GM21723 (cell line): Measurements from ENCODE around the gene PDSS2.

Source experiments
- ATAC-seq: cut with Tn5 transposase; IDR thresholded peaks from one replicate; pipeline ENCODE4 v1.9.1; 2021; ENCODE audit warnings: mild to moderate bottlenecking, moderate library complexity; ENCODE audit not compliant: unreplicated experiment

The PDSS2 gene

DNA sequence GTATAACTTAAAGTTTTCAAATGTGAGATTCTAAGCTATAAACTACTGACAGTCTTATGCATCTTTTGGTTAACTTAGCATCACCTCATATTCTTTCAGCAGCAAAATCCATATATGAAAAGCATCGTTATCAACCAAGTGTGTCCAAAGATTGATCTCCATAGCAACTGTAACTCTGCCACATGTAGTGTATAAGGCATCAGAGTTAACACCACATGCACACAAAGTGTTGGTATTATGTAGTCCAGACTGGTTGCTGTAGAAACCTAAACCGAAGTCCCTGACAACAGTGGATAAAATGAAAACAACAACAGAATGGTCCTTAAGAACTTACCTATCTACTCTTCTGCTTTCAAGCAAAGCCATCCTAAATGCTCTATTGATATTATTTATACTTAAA is 39.6 kb downstream of the PDSS2 start:
- ATAC-seq = no peak

DNA sequence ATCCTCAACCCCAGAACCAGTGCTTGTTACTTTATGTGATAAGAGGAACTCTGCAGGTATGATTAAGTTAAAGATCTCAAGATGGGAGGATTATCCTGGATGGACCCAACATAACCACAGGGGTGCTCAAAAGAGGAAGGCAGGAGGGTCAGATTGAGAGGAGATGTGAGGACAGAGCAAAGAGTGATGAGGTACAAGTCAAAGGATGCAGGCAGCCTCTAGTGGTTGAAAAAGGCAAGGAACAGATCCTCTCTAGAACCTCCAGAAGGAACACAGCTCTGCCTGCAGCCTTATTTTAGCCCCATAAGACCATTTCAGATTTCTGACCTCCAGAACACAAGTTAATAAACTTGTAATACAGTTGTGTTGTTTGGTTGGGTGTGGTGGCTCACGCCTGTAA is 41.2 kb downstream of the PDSS2 start:
- no peak for ATAC-seq

GRCh38 chr6:107416145-107416544 is 43.2 kb downstream of the PDSS2 start:
- ATAC-seq = no peak

DNA sequence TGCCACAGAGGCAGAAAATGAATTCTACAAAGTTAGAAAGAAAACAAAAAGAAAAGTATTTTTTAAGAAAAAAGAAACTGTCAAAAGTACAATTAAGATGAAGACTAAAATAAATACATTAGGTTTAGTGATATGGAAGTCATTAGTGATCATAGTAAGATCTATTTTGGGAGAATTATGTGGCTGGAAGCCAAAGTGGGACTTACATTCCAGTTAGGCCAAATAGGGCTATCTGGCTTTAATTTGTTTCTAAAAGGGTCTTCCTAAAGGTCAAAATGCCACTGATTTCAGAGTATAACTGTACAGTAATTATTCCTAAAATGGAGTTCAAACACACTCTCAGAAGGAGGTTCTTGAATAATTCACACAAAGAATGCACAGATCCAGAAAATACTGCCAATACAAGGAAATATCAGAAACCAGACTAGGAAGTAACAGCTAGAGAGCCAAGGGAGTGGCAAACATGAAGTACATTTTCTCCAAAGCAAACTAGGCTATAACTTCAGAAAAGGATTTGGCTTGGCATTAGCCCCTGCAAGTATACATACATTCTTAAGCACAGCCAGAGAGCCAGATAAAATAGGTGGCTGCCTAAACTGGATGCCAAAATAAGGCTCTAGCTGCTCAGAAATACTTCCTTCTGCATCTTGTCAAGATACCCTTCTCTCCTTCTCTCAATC is 45.3 kb downstream of the PDSS2 start:
- ATAC-seq = no peak

GRCh38 chr6:107411161-107411560 is 48.2 kb downstream of the PDSS2 start:
- ATAC-seq = no peak

DNA sequence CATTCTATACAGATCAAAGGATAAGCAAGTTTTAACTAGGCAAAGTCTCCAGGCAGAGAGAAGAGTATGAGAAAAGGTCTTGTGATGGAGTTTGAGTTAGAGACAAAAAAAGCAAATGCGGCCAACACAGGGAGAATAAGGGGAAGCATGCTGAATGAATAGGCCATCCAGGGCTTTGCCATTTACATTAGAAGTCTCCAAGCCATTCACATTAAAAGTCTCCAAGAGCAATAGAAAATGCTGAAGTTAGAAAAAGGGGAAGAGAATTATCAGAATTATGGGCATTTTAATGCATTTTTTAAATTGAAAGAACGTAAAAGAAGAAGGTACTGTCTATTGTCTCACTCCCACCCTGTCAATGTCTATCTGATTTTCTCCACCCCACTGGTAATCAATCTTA is 49.4 kb downstream of the PDSS2 start:
- no peak for ATAC-seq

- ATAC-seq = no peak
These were observed 50.6 kb downstream of the PDSS2 start for GRCh38 chr6:107408714-107409113.

- no peak for ATAC-seq
These were observed 54.4 kb downstream of the PDSS2 start for GRCh38 chr6:107405002-107405401.

- ATAC-seq = no peak
These were observed 56.8 kb downstream of the PDSS2 start for GRCh38 chr6:107402533-107402932.

DNA sequence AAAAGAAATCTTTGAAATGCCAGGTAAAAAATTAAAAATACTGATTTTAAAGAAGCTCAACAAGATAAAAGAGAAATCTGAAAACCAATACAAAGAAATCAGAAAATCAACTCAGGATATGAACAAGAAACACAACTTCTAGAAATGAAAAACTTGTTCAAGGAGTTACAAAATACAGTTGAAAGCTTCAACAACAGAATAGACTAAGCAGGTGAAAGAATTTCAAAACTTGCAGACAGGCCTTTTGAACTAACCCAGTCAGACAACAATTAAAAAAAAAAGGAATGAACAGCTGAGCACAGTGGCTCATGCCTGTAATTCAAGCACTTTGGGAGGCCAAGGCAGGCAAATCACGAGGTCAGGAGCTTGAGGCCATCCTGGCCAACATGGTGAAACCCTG is 57.8 kb downstream of the PDSS2 start:
- ATAC-seq = no peak

GRCh38 chr6:107400616-107401147 is 58.7 kb downstream of the PDSS2 start:
- no peak for ATAC-seq

DNA sequence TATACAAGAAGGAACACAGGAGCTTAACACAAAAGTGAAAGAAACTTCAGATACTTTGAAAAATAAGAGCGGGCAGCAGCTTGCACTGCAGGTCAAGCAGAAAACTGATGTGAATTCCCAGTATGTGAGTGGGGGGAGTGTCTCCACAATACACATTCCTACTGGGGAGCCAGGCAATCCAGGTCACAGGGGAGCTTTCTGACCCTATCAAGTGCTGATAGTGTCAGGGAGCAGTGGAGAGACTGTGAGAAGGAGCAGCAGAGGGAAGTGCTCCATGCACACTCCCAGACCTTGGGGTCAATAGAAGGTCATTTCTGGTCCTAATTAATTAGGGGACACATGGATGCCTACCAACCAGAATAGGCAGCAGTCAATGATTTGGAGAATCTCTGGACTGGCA is 59.4 kb downstream of the PDSS2 start:
- no peak for ATAC-seq

- ATAC-seq = no peak
These were observed 61.4 kb downstream of the PDSS2 start for GRCh38 chr6:107398001-107398400.

DNA sequence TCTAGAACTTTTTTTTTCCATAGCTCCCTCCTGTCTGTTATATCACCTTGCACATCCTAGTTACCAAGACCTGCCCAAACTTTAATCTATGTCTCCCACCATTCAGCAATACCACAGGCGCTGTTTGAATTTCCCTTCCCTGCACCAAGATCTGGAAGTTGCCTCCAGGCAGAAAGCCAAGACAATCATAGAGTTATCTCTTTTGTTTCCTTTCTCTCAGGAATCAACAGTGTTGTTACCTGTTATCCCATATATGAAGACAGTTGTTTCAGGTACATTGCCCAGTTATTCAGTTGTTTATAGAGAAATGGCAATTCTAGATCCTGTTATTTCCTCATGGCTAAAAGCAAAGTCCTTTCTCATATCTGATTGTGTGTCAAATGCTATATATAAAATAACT is 63.2 kb downstream of the PDSS2 start:
- ATAC-seq = no peak

- no peak for ATAC-seq
These were observed 67.3 kb downstream of the PDSS2 start for GRCh38 chr6:107392069-107392468.

- no peak for ATAC-seq
These were observed 68.5 kb downstream of the PDSS2 start for GRCh38 chr6:107390685-107391435.

GRCh38 chr6:107390056-107390455 is 69.3 kb downstream of the PDSS2 start:
- no peak for ATAC-seq

GRCh38 chr6:107386904-107387303 is 72.5 kb downstream of the PDSS2 start:
- ATAC-seq = no peak

DNA sequence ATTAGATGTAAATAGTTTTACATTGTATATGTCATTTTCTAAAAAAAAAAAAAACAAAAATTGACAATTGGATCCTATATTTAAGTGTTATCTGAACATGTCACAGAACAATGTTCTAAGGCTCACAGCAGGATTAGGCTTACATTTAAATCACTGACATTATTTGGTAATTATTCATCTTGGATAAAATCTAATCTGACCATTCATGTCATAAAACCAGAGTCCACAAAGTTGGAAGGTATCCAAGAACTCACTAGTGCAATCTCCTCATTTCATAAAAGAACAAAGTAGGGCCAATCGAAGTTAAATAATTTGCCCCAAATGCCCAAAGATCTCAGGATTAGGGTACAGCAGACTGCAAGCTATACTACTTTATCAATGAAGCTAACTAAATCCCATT is 73.0 kb downstream of the PDSS2 start:
- ATAC-seq = no peak

DNA sequence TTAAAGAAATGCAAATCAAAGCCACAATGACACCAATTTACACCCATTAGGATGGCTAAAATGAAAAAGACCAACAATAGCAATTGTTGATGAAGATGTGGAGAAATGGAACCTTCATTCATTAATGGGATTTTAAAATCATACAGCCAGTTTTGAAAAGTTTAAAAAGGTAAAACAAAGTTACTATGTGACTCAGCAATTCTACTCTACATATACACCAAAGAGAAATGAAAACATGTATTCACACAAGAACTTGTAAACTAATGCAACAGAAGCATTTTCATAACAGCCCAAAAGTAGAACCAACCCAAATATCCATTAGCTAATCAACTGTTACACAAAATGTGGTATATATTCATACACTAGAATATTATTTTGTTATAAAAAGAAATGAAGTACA is 75.7 kb downstream of the PDSS2 start:
- no peak for ATAC-seq

DNA sequence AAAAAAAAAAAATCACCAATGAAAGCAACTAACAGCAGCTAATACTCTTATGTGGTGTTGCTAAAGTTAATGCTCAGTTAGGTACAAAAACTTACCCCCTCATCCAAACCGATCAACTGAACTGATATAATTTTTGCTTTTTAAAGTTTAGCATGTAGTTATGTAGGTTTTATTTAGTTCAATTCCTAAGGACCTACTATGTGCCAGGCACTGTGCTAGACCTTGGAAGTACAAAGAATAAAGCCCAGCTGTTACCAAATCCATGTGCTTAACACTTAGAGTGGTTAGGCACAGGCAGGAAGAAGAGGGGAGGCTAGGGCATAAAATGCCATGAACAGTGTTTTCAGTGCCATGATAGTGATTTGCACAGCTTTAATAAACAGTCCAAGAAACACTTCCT is 85.1 kb downstream of the PDSS2 start:
- no peak for ATAC-seq

GRCh38 chr6:107369493-107369892 is 89.9 kb downstream of the PDSS2 start:
- no peak for ATAC-seq
